ENCODE data around the gene UBE2E2. TPM values are rescaled to one million over a fixed set of nuclear protein-coding genes. Genes with fewer than 3 reads are reported as not detected.
"Not testable (repeated sequence)": the region's sequence is repeated elsewhere in the genome, so short reads cannot be mapped to it uniquely, and the experiment has no call there.

Gene UBE2E2
- total RNA-seq, 2 donors from 2014 or later = 5.5 to 6.4 TPM

GRCh38 chr3:23344886-23345285, 141.8 kb downstream of the UBE2E2 start:
- intact Hi-C loops (cut with DNase I, micrococcal nuclease) = no loop called here

GRCh38 chr3:23349444-23349843, 146.3 kb downstream of the UBE2E2 start:
- intact Hi-C loops (cut with DNase I, micrococcal nuclease); DNase-seq; ATAC-seq: not testable (repeated sequence)

More at GRCh38 chr3:23344886-23345285, 141.8 kb downstream of the UBE2E2 start:
- ATAC-seq = no peak
- DNase-seq = no peak

DNA sequence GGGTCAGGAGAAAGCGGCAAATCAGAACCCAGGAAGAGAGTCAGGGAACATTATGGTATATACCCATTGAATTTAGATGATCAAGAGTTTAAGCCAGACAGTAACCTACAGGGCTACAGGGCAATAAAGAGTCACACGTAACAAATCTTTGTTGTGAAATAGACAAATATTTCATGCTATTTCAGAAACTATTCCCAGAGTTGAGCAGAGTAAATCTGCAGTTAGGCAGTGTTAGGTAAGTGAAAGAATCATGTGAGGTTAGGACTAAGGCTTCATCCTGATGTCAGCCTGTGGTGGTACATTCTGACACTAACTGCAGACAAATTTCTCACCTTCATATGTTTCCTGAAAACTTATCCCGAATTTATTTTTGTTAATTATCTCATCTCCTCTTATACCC, 153.0 kb downstream of the UBE2E2 start:
- intact Hi-C loops (cut with DNase I, micrococcal nuclease) = no loop called here
- DNase-seq (no peak), ATAC-seq (no peak)

DNA sequence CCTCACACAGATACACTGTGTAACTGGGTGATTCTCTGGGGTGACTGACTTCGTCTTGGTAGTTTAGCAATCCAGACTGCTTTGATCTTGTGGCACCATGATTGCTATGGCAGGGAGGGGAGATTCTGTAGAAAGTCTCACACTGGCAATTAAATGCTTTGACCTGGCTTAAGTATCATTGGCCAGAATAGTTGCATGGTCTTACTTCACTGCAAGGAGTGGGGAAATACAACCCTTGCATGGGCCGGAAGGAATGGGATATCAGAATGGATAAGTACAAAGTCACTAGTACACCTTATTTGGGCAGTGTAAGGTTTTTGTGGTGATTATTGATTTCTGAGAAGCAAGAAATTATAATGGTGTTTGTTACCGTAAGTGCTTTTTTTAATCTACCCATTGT, 153.8 kb downstream of the UBE2E2 start:
- ATAC-seq (no peak), DNase-seq (no peak)
- intact Hi-C loops (cut with DNase I, micrococcal nuclease) = no loop called here

- intact Hi-C loops (cut with DNase I, micrococcal nuclease) = no loop called here
- ATAC-seq = no peak
- no peak for DNase-seq
These were observed 156.0 kb downstream of the UBE2E2 start for GRCh38 chr3:23359116-23359515.

DNA sequence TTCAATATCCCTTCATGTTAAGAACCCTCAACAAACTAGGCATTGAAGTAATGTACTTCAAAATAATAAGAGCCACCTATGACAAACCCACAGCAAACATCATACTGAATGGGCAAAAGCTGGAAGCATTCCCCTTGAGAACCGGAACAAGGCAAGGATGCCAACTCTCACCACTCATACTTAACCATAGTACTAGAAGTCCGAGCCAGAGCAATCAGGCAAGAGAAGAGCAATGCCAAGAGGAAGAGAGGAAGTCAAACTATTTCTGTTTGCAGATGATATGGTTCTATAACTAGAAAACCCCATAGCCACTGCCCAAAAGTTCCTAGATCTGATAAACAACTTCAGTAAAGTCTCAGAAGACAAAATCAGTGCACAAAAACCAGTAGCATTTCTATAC, 161.9 kb downstream of the UBE2E2 start:
- ATAC-seq (no peak), DNase-seq (no peak)
- intact Hi-C loops (cut with DNase I, micrococcal nuclease) = no loop called here

GRCh38 chr3:23368731-23369130, 165.6 kb downstream of the UBE2E2 start:
- intact Hi-C loops (cut with DNase I, micrococcal nuclease) = no loop called here
- ATAC-seq = no peak
- DNase-seq = no peak

- DNase-seq (no peak), ATAC-seq (no peak)
- intact Hi-C loops (cut with DNase I, micrococcal nuclease) = no loop called here
These were observed 169.2 kb downstream of the UBE2E2 start for GRCh38 chr3:23372285-23372684.

- ATAC-seq = no peak
- intact Hi-C loops (cut with DNase I, micrococcal nuclease) = no loop called here
- DNase-seq = no peak
These were observed 173.6 kb downstream of the UBE2E2 start for GRCh38 chr3:23376516-23377248.

- intact Hi-C loops (cut with DNase I, micrococcal nuclease) = no loop called here
- DNase-seq = no peak
- ATAC-seq = no peak
These were observed 175.0 kb downstream of the UBE2E2 start for GRCh38 chr3:23377928-23378672.

DNA sequence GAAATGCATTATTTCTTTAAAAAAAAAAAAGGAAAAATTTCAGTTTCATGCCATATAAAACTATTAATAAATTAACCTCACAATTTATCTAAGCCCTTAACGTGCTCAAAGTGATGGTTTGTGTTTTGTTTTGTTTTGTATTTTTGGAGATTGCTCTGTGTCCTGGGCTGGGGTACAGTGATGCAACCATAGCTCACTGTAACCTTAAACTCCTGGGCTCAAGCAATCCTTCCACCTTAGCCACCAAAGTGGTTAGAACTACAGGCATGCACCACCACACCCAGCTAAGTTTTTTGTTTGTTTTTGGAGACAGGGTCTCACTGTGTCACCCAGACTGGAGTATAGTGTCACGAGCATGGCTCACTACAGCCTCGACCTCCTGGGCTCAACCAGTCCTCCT, 180.7 kb downstream of the UBE2E2 start:
- no peak for DNase-seq
- ATAC-seq = no peak

DNA sequence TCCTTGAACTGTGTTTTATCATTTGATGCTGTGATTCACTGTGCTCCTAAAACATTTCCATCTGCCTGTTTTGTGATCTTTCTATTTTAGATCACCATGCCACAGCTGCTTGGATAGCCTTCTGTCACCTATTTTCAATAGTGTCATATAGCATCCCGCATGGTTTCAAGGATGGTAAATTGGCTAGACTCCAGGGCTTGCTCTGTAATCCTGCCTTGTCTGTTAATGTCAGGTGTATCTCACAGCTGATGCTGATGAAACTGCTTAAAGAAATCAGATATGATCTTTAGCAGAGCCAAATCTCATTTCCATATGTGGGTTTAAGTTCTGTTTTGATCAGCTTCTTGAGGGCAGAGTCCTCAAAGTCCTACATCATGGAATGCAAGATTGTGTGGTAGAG, 182.2 kb downstream of the UBE2E2 start:
- DNase-seq (no peak), ATAC-seq (no peak)
- intact Hi-C loops (cut with DNase I, micrococcal nuclease) = no loop called here

More for the DNA sequence above, 180.7 kb downstream of the UBE2E2 start:
- intact Hi-C loops (cut with DNase I, micrococcal nuclease) = no loop called here

- ATAC-seq (no peak), DNase-seq (no peak)
- intact Hi-C loops (cut with DNase I, micrococcal nuclease) = no loop called here
These were observed 184.3 kb downstream of the UBE2E2 start for GRCh38 chr3:23387286-23387918.

DNA sequence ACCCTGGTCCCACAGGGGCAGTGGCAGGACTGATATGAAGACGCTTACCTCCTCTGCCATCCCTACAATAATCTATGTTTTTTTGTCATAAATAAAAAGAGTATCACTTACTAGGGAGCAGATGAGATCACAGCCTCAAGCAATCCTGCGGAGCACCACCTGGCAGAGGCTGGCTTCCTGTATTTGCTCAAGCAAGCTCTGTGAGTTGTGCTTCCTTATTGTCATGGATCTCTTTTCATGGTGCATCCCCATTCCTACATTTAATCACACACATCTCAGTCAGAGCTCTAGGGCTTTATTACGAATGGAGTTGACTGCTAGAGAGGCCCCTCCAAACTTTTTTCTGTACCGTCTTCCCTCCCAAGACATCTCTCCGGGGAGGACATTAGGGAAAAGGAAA, 186.0 kb downstream of the UBE2E2 start:
- ATAC-seq = peak; percentile 92
- intact Hi-C loops (cut with DNase I, micrococcal nuclease) = no loop called here
- DNase-seq = peak; percentile 31 to 38

DNA sequence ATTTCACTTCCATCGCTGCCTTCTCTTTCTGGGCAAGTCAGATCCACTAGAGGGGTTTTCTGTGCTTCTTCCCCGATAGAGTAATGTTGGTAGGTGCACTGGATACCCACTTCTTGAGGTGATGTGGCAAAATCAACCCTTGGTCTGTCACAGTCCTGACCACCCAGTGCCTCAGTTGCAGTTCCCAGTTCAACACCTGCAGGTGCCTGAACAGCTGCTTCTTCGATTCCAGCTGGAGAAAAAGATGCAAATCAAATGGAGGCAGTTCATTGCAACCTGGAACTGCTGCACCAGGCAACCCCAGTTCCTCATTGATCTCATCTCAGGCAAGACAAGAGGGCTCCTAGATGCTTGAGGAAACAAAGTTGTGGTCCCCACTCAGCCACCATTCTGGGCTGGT, 186.6 kb downstream of the UBE2E2 start:
- DNase-seq (no peak), ATAC-seq (no peak)
- intact Hi-C loops (cut with DNase I, micrococcal nuclease) = no loop called here

DNA sequence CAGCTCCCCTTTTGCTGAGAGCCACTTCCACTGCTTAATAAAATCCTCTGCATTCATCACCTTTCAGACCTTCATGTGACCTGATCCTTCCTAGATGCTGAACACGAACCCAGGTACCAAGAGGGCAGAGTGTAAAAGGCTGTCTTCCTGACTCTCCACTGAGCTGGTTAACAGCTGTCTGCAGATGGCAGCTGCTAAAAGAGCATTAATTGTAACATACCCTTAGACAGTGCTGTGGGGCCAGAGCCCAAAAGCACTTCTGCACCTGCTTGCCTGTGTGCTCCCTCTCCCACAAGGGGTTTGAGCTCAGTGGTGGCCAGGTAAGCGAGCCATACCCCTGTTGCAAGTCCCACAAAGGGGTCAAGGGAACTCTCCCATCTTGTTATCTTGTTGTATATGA, 187.3 kb downstream of the UBE2E2 start:
- no peak for ATAC-seq
- no peak for DNase-seq
- intact Hi-C loops (cut with DNase I, micrococcal nuclease) = no loop called here

DNA sequence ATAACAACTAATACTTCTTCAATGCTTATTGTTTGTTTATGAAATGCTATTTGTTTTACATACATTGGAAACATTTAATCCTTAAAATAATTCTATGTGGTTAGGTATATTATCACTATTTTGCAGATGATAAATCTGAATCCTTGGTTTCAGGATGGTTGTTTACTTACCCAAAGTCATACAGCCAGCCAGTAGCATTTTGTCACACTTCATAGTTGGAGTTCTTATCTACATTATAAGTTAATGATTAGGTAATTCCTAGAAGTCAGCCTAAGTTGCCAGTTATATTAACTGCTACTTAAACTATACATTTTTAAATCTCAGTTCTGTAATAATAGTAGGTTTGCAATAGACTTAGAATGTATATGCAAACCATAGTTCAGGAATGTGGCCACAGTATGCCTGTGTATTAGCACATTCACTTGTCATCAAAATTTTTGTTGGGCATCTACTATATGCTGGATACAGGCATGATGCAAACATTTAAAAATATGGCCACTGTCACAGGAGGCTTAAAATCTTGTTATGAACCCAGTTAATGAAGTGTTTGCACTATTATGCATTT, 187.9 kb downstream of the UBE2E2 start:
- ATAC-seq = no peak
- intact Hi-C loops (cut with DNase I, micrococcal nuclease) = no loop called here
- no peak for DNase-seq

DNA sequence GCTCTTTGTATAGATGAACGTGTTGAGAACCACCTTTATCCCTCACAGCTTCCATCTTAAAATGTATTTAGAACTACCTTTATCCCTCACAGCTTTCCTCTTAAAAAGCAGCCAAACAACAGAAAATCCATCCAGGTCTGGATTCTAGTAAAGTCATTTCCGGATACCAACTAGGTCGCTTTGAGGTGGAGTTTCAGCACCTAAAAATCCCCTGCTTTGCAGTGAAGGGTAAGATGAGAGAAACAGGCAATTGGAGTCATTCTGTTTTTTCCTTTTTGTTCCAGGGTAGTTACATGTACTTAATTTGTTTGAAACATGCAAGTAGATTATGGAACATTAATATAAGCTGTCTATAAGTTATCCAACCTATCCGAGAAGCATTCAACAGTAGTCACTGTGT, 192.0 kb downstream of the UBE2E2 start:
- intact Hi-C loops (cut with DNase I, micrococcal nuclease) = no loop called here
- DNase-seq (no peak), ATAC-seq (no peak)

- intact Hi-C loops (cut with DNase I, micrococcal nuclease) = no loop called here
- no peak for ATAC-seq
- no peak for DNase-seq
These were observed 193.6 kb downstream of the UBE2E2 start for GRCh38 chr3:23396746-23397145.

DNA sequence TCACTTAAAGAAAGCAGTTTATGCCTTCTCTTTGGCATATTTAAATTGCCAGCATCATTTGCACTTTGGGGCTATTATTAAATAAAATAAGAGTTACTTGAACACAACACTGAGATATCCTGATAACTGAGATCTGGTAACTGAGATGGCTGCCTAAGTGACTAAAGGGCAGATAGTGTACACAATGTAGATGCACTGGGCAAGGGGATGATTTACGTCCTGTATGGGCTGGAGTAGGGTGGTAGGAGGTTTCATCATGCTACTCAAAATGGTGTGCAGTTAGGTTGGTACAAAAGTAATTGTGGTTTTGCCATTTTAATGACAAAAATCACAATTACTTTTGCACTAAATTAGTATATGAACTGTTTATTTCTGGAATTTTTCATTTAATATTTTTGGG, 196.1 kb downstream of the UBE2E2 start:
- ATAC-seq (no peak), DNase-seq (no peak)
- intact Hi-C loops (cut with DNase I, micrococcal nuclease) = no loop called here
